ENCODE results near the gene DYSF. TPM values are rescaled to one million over a fixed set of nuclear protein-coding genes. Genes with fewer than 3 reads are reported as not detected.

The DYSF gene
- total RNA-seq, 1 experiment from 2014 or later, result 0.31 TPM

GRCh38 chr2:71596011-71596410 is 142.7 kb downstream of the DYSF start:
- BruUV-seq (replicated peaks), result no TSS peak
- intact Hi-C loops (cut with micrococcal nuclease; ENCODE audit: unreplicated experiment) (no loop called here), in situ Hi-C loops (cut with HindIII; ENCODE audit: low pct_unique_long_range_greater_than_20kb, low sequenced_read_pairs) (no loop called here)
- no peaks in the 10 kb centered on the region for H3K9me3 ChIP-seq (ENCODE audit: control insufficient read depth, insufficient read depth, low read depth, low read length)
- TF ChIP-seq REST (IDR thresholded peaks at IDR 0.05; ENCODE audit: insufficient read depth in 1 of 2, low read depth in 2 of 2, low read length in 1 of 2), result no peak
- no peak for TF ChIP-seq TCF7L2 (IDR thresholded peaks at IDR 0.05; ENCODE audit: low read depth, low read length)
- TF ChIP-seq CTCF (IDR thresholded peaks at IDR 0.05), result no peak
- TF ChIP-seq POLR2AphosphoS5 (IDR thresholded peaks at IDR 0.05; ENCODE audit: low read depth, low read length), result no peak
- TF ChIP-seq SIN3A (IDR thresholded peaks at IDR 0.05; ENCODE audit: borderline replicate concordance, insufficient read depth, low read depth, low read length), result no peak
- H3K27ac ChIP-seq (ENCODE audit: low read length), result no peak overlapping the region
- DNase-seq (ENCODE audit: low read depth, low spot score) (no peak), ATAC-seq (no peak)
- H3K27me3 ChIP-seq (ENCODE audit: control insufficient read depth, insufficient read depth, low read length), result no peaks in the 10 kb centered on the region
- ChIA-PET CTCF (interaction anchor here (0.6 to 0.7 kb wide), 3 partner anchors 900 to 985 kb away, joined by 4 to 7 read pairs (median 4); no protein-coding TSS in a partner anchor), POLR2A (no interaction called here)
- H3K4me1 ChIP-seq (ENCODE audit: control insufficient read depth, insufficient read depth, low read length), result peaks cover 13% of the 10 kb centered on the region
- H3K4me3 ChIP-seq (ENCODE audit: low read depth in 2 of 2, low read length in 2 of 2), result no peak overlapping the region
- H3K36me3 ChIP-seq (ENCODE audit: control insufficient read depth, insufficient read depth, low read length), result no peaks in the 10 kb centered on the region

- no peaks in the 10 kb centered on the region for H3K9me3 ChIP-seq (ENCODE audit: control insufficient read depth, insufficient read depth, low read depth, low read length)
- ChIA-PET POLR2A (no interaction called here), CTCF (no interaction called here)
- H3K36me3 ChIP-seq (ENCODE audit: control insufficient read depth, insufficient read depth, low read length), result no peaks in the 10 kb centered on the region
- no peaks in the 10 kb centered on the region for H3K4me1 ChIP-seq (ENCODE audit: control insufficient read depth, insufficient read depth, low read length)
- DNase-seq (ENCODE audit: low read depth, low spot score), result no peak
- no TSS peak for BruUV-seq (replicated peaks)
- no peak for ATAC-seq
- in situ Hi-C loops (cut with HindIII; ENCODE audit: low pct_unique_long_range_greater_than_20kb, low sequenced_read_pairs), result no loop called here
- H3K4me3 ChIP-seq (ENCODE audit: low read depth in 2 of 2, low read length in 2 of 2), result no peak overlapping the region
- no peak overlapping the region for H3K27ac ChIP-seq (ENCODE audit: low read length)
- TF ChIP-seq CTCF (IDR thresholded peaks at IDR 0.05) (no peak), POLR2AphosphoS5 (IDR thresholded peaks at IDR 0.05; ENCODE audit: low read depth, low read length) (no peak), SIN3A (IDR thresholded peaks at IDR 0.05; ENCODE audit: borderline replicate concordance, insufficient read depth, low read depth, low read length) (no peak), REST (IDR thresholded peaks at IDR 0.05; ENCODE audit: insufficient read depth in 1 of 2, low read depth in 2 of 2, low read length in 1 of 2) (no peak), TCF7L2 (IDR thresholded peaks at IDR 0.05; ENCODE audit: low read depth, low read length) (no peak)
- intact Hi-C loops (cut with micrococcal nuclease; ENCODE audit: unreplicated experiment), result no loop called here
- H3K27me3 ChIP-seq (ENCODE audit: control insufficient read depth, insufficient read depth, low read length), result no peaks in the 10 kb centered on the region
These were observed 144.4 kb downstream of the DYSF start for GRCh38 chr2:71597756-71598155.
